HG02870 (cell line): Measurements from ENCODE around the gene WNT7B.

Source experiments
- ATAC-seq: cut with Tn5 transposase; IDR thresholded peaks from one replicate; pipeline ENCODE4 v1.9.1; 2021; ENCODE audit warnings: mild to moderate bottlenecking, moderate library complexity; ENCODE audit not compliant: unreplicated experiment

WNT7B gene

GRCh38 chr22:45997077-45997776 lies 20.3 kb upstream of the WNT7B start:
- no peak for ATAC-seq

GRCh38 chr22:45996241-45997076 lies 19.5 kb upstream of the WNT7B start:
- ATAC-seq = no peak

DNA sequence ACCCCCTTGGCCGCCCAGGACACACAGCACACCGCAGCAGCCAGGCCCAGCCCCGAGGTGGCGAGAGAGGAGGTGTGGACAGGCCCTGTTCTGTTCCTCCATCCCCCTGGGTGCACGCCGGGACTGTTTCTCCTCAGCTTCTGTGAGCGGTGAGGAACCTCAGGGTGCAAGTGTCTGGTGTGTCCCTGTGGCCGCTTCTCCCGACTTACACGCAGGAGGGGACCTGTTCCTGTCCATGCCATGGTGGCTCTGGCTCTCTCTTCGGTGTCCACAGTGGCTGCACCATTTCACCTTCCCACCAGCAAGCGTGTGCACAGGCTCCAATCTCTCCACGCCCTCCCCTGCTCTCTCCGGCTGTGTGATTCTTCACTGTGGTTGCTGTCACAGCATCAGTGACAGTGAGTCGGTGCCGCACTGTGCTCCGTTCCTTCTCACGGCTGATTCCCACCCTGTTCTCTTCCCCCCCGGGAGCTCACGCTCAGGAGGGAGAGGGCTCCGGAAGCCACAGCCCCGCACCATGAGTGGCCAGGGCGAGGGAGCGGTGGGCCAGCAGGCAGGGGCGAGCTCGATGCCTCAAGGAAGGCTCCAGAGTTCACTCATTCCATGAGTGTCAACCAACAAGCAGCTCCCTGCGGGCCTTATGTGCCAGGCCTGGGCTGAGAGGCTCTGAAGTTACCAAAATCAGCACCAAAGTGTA lies 18.6 kb upstream of the WNT7B start:
- no peak for ATAC-seq

GRCh38 chr22:45994491-45995404 lies 17.8 kb upstream of the WNT7B start:
- ATAC-seq = no peak

DNA sequence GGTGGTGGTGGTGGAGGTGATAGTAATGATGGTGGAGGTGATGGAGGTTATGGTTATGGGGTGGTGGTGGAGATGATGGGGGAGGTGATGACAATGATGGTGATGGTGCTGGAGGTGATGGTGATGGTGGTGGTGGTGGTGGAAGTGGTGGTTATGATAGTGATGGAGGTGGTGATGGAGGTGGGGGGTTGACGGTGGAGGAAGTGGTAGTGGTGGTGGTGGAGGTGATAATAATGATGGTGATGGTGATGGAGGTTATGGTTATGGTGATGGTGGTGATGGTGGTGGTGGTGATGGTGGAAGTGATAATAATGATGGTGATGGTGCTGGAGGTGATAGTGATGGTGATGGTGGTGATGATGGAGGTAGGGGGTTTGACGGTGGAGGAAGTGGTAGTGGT lies 16.9 kb upstream of the WNT7B start:
- ATAC-seq = no peak

- no peak for ATAC-seq
Measured at GRCh38 chr22:45993143-45993692, 16.3 kb upstream of the WNT7B start.

- no peak for ATAC-seq
Measured at GRCh38 chr22:45992737-45993136, 15.8 kb upstream of the WNT7B start.

DNA sequence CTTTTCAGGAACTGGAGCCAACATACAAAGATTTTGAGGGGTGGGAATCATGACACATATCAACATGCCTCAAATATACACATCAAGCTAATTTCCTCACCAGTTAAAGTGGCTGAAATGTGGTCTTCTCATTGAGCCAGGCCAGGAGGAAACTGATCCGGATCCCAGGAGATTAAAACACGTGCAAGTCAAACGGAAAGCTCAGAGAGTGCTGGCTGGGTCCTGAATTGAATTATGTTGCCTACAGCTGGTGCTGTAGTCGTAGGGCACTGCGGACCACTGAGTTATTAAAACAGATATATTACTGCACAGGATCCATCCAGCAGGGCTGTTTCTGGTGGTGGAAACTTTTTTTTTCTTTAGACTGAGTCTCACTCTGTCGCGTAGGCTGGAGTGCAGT lies 14.1 kb upstream of the WNT7B start:
- ATAC-seq = no peak

DNA sequence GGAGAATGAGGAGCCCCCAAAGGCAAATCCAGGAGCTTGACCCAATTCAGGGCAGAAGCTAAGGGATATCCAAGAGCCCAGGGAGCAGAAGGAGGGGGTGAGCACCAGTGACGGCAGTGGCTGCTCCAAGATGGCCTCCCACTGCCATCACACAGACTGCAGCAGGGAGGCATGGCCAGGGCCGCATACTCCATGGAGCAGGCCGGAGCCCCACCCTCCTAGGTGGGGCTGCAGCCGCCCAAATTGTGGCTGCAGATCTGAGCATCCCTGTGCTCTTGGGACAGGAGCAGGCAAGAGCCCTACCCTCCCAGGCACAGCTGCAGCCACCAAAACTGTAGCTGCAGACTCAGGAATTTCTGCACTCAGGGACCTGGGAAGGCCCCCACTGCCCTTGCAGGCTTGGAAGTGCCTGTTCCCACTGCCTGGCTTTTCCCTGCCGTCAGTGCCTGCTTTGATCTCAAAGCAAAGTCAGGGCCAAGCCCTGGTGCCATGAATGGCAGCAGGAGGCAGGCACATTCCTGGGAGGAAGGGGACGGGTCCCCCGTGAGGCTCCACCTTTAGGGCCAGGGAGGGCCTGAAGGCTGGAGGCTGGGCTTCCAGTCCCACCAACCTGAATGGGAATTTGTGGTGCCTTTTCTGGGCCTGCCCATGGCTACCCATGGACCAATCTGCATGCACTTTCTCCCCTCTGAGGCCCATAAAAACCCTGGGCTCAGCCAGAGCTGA lies 10.3 kb upstream of the WNT7B start:
- ATAC-seq = no peak

DNA sequence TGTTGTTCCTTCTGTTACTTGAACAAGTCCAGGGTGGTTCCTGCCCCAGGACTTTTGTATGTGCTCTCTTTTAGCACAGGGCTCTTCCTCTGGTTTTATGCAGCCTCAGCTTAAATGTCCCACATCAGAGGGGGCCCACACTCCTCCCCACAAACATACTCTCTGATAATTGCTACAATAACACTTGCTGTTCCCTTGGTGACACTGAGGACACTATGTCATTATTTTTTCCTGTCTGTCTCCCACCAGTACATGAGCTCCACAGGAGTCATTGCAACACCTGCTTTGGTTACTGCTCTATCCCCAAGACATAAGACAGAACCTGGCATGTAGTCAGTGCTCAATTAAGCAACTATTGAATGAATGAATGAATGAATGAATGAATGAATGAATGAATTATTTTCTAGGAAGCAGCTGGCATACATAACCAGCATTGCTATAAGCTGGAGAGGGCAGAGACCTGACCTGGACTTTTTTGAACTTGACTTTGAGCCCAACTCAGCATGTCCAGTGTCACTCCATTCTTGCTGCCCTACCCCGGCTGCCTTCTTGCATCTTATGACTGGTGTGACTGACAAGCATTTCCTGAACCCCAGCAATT lies 7.5 kb upstream of the WNT7B start:
- ATAC-seq = no peak

DNA sequence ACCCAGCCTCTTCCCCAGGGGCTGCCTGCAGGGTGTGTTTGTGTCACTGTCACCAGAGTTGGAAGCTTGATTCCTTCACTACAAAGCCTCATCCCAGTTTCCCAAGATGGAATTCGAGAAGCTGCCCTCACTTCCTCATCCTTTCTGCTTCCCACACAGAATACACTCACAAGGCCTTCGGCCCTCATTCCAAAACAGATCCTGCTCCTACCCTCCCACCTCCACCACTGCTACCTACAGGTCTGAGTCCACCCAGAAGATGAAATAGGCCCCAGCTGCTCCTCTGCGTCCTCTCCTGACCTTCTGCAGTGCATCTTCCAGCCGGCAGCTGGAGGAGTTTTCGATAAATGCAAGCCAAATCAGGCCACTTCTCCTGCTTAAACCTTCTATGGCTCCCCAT lies 6.8 kb upstream of the WNT7B start:
- no peak for ATAC-seq

DNA sequence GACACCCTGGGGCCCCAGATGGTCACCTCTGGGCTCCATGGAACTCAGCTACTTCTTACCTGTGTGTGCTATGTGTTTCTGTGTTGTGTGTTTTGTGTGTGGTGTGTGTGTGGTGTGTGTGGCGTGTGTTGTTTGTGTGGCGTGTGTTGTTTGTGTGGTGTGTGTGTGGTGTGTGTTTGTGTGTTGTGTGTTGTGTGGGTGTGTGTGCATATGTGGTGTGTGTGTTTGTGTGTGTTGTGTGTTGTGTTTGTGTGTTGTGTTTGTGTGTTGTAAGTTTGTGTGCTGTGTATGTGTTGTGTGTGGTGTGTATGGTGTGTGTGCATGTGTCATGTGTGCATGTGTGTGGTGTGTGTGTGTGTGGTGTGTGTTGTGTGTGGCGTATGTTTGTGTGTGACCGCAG lies 3.8 kb upstream of the WNT7B start:
- ATAC-seq = no peak

DNA sequence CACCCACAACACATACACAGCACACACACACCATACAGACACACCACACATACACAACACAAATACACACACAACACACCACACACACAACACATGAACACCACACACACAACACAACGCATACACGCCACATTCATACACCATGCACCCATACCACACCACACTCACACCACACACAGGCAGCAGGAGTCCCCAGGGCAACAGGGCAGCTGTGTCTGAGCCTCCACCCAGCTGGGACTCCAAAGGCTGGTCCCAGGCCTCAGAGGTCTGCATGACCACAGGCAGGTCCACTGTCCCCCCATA lies 3.3 kb upstream of the WNT7B start:
- no peak for ATAC-seq

DNA sequence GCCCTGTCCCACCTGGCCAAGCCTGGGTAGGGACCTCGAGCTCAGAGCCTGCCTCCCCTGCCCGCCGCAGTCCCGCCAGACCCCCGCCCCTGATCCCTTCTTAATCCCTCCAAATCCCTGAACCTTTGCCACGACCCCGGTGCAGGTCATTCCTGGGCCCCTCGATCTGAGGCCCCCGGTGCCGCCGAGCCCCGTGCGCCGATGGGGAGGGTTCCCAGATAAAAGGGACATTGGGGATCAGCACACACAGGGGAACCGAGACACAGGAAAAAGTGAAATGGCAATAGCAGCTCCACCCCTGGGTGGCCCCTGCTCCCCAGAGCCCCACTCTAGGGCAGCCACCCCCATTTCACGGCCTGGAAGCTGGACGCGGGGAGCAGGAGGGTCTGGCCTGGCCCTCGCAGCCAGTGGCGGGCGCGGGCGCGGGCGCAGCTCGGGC lies 1.3 kb upstream of the WNT7B start:
- no peak for ATAC-seq

DNA sequence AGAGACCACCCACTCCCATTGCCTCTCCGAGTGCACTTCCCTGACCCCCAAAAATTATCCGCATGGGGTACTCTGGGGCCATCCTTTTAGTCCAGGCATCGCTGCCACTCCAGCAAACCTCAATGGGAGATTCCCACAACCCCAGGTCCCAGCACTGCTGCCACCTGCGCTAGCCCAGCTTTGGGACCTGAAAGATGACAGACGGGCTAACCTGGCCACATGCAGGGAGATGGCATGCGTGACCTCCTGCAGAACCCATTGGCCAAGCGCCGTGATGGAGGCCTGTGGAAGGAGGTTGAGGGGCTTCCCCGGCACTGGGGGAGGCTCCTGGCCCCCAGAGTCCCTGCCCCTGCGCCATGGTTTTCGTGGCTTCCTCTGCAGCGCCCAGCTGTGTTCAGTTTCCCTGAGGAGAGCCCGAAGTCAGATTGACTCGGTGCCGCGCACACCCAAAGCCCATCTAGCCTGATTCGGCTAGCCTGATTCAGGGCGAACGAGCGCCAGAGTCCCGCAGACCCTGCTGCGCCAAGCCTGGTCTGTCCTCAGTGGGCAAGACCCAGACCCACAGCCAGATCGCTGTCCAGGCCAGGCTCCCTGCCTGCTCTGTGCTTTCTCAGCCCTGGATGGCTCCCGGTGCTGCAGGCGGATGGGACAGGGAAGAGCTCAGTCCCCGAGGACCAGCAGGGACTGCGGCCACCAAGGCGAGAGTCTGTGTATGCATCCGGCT lies 751 bp upstream of the WNT7B start:
- ATAC-seq = no peak

- ATAC-seq = no peak
Measured at GRCh38 chr22:45976254-45977002, 534 bp downstream of the WNT7B start.

DNA sequence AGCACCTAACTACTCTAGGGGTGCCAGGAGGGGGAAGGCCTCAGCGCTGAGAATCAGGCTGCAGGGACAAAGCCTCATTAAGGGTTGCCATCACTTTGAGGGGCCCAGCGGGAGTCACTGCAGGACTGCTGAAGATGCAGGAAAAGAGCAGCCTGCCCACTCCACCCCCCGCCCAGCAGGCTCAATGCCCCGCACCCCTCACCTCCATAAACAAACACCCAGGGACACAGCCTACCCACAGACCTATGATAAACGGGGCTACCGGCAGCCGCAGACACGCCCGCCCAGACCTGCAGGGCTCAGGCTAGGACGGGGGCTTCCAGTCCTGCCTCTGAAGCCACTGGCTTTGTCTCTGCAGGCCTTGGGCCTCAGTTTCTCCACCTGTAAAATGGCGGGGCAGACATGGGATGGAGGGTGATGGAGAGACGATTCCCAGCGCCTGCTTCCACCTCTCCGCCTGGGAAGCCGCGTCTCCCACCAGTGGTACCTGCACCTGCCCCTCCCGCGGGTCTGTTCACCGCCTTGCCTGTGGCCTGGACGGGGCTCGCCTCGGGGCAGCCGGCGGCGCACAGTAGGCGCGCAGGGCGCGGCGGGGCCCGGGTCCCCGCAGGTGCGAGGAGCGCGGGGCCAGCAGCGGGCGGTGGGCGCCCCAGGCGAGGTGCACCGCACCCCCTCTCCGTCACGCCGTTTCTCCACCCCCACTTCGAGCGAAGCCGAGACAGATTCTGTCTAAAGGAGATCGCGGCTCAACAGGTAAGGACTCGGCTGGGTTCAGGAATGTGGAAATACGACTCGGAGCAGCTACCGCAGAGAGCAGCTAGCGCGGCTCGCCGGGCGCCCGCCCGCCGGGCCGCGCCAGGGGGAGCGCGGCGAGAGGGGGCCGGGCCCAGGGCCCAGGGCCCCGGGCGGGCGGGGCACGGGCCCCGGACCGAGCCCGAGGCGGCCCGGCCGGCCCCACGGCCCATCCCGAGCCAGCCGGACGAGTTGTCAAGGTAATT lies 1.5 kb downstream of the WNT7B start:
- ATAC-seq = no peak
